Erythroblast (primary cell): Measurements from ENCODE around the gene BLNK.
"Not testable (repeated sequence)": the region's sequence is repeated elsewhere in the genome, so short reads cannot be mapped to it uniquely, and the experiment has no call there.

Source experiments
- DNase-seq, 2 experiments: peaks; one replicate each; lab custom pipeline; 2025; lab: John Stamatoyannopoulos, UW
- GATA1 ChIP-seq: IDR thresholded peaks from 2 replicates; pipeline ENCODE4 v1.6.1; 2011; ENCODE audit warnings: low read depth, mild to moderate bottlenecking, control low read depth, low read length, moderate library complexity
- POLR2A ChIP-seq: IDR thresholded peaks from 2 replicates; pipeline ENCODE4 v1.6.1; 2011; ENCODE audit warnings: mild to moderate bottlenecking, low read length

Gene BLNK

GRCh38 chr10:96217711-96218110 is 53.7 kb downstream of the BLNK start:
- TF ChIP-seq GATA1 (no peak), POLR2A (no peak)
- no peak for DNase-seq

GRCh38 chr10:96216775-96217174 is 54.6 kb downstream of the BLNK start:
- DNase-seq = no peak
- TF ChIP-seq POLR2A = no peak
- TF ChIP-seq GATA1 = no peak

DNA sequence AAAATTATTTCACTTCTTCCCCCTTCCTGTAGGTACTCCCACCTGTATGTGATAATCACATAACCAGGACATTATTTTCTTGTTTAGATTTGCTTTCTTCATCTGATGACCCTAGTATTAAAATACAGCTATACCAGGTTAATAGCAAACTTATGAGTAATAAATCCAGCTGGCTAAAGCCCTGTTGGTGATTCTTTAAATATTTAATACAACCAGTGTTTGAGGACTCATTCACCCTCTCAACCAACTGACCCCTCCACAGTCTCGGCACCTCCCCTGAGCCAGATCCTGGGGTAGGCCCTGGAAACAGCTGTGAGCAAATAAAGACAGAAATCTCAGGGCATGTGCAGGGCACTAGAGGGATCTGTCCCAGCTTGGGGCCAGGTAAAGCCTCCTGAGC is 58.5 kb downstream of the BLNK start:
- TF ChIP-seq GATA1 (no peak), POLR2A (no peak)
- no peak for DNase-seq

DNA sequence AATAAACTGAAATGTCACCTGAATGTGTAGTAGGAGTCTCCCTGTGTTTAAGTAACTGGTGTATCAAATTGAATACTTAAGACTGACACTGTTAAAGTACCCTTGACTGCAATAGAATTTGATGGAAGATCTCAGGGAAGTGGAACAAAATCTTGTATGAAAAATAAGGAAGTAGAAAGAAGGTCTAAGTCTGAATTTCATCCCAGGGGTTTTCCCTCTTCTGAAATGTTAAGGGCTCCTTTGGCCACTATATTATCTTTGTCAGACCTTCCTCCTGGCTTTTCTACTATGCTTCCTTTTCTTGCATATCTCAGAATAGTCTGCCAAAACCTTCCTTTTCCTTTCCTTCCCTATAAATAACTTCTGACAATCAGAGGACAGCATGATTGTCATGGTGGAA is 59.6 kb downstream of the BLNK start:
- no peak for DNase-seq
- TF ChIP-seq GATA1 (no peak), POLR2A (no peak)

DNA sequence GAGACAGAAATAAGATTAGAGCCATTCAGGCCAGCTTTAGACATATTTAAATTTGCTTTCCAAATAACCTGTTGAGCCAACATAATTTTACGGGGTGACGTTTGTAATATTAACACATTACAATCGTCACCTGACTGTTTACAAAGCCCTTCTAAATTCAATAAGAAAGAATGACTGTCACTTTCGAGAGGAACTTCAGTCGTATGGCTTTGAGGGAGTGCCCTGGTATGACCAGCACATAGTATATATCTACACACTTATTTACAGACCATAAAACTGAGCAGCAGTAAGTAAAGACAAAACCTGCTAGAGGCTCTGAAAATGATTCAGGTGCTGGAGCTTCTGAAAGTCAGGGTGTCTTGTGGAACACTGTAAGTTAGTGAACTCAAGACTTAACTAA is 62.4 kb downstream of the BLNK start:
- DNase-seq = no peak
- TF ChIP-seq POLR2A (no peak), GATA1 (no peak)

DNA sequence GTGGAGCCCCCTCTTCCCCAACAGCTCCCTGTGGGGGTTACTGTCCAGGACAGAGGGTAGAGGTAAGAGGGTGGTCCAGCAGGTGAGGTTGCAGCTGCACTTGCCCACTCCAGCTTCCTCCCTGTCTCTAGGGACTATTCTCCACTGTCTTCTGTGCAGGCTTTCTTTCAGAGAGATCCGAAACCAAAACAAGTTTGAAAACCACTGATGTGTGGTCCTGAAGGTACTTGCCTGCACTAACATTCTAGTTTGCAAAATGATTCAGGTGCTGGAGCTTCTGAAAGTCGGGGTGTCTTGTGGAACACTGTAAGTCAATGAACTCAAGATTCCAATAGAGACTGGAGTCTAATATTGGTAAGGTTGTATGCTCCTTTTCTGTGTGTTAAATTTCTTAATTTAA is 63.1 kb downstream of the BLNK start:
- no peak for DNase-seq
- TF ChIP-seq POLR2A = no peak

DNA sequence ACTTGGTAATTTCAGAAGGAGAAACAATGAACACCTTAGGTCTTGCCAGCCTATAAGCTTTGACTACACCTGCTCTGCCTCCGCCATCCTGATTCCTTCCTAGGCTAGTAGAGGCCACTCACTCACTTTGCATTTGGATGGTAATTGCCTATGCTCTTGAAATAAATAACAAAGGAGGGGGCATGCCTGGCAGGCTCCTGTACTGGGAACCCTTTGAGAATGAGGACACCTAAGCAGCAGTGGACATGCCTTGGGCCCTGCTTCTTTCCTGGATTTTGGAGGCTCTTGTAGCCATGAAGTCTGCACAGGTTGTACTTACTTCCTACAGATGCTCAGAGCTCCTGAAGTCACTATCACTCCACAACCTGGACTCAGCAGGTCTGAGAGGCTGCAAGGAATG is 65.8 kb downstream of the BLNK start:
- TF ChIP-seq POLR2A (no peak), GATA1 (no peak)
- no peak for DNase-seq

- TF ChIP-seq GATA1 (no peak), POLR2A (no peak)
- DNase-seq = no peak
Observed at GRCh38 chr10:96201525-96201924, 69.8 kb downstream of the BLNK start.

GRCh38 chr10:96189505-96189904 is 81.9 kb downstream of the BLNK start:
- not testable (repeated sequence) for DNase-seq

DNA sequence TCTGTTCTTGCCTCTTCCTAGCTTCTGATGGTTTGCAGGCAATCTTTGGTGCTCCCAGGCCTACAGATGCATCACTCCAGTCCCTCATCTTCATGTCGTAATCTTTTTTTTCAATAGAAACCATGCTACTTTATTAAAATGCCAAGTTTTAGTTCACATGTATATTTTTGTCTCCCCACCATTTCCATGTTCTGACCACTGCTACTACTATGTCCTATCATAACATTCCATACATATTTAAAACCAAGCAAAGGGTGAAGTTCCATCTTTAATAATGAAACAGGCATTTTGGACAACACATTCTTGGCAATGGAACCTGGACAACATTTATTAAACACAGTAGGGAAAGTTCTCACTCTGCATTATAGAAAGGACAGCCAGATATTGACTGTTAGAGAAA is 82.5 kb downstream of the BLNK start:
- DNase-seq = no peak
- TF ChIP-seq POLR2A = no peak
- no peak for TF ChIP-seq GATA1

- TF ChIP-seq POLR2A (no peak), GATA1 (no peak)
- no peak for DNase-seq
Observed at GRCh38 chr10:96188421-96188820, 82.9 kb downstream of the BLNK start.

GRCh38 chr10:96176985-96177384 is 94.4 kb downstream of the BLNK start:
- no peak for DNase-seq
- TF ChIP-seq POLR2A (no peak), GATA1 (no peak)

DNA sequence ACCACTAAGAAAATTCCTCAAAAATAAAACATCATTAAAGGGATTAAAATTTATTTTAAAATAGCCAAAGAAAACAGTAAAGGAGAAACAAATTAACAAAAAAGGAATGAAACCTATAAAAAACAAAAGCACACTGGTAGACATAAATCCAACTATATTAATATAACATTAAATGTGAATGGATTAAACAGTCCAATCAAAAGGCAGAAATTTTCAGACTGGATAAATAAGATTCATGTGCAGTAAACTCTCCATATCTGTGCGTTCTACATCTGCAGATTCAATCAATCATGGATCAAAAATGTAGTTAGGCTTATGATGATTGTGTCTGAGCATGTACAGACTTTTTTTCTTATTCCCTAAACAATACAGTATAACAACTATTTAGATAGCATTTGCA is 98.7 kb downstream of the BLNK start:
- DNase-seq = no peak
- no peak for TF ChIP-seq GATA1
- TF ChIP-seq POLR2A = no peak

- DNase-seq = no peak
- TF ChIP-seq GATA1 (no peak), POLR2A (no peak)
Observed at GRCh38 chr10:96170230-96170629, 101.1 kb downstream of the BLNK start.

GRCh38 chr10:96168546-96168945 is 102.8 kb downstream of the BLNK start:
- TF ChIP-seq POLR2A (no peak), GATA1 (no peak)
- no peak for DNase-seq

DNA sequence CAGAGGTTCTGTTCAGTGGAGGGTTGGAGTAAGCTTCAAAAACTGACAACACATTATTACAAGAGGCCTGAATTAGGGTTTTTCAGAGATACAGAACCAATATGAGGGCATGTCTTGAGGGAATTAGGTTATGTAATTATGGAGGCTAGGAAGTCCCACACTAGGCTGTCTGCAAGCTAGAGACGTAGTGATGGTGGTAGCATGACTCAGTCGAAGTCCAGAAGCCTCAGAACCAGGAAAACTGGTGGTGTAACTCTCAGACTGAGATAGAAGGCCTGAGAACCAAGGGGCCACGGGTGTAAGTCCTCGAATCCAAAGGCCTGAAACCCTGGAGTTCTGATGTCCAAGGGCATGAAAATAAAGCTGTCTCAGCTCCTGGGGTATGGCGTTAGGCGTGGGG is 105.6 kb downstream of the BLNK start:
- no peak for DNase-seq
- TF ChIP-seq POLR2A (no peak), GATA1 (no peak)
